Liver (tissue), 9 donors: Measurements from ENCODE around the gene PLXNA2. TPM values are rescaled to one million over a fixed set of nuclear protein-coding genes. Genes with fewer than 3 reads are reported as not detected.

Experiments used
- DNase-seq: peaks from one replicate; pipeline ENCODE4 v3.0.0-alpha.2; 2017; ENCODE audit warnings: low spot score
- H3K27ac ChIP-seq, 2 donors: one replicate each; pipeline ENCODE4 v1.7.0; 2013; ENCODE audit warnings: inconsistent platforms in 2 of 2, low read length in 2 of 2, control low read depth in 1 of 2, low read depth in 1 of 2, mild to moderate bottlenecking in 1 of 2
- H3K27me3 ChIP-seq, 4 donors: one replicate each; pipeline versions ENCODE4 v1.6.1 to v1.7.0; 2013; ENCODE audit warnings: low read length in 3 of 4, inconsistent platforms in 1 of 4, mild to moderate bottlenecking in 1 of 4, moderate library complexity in 1 of 4; ENCODE audit not compliant: control insufficient read depth in 4 of 4, insufficient read depth in 4 of 4
- H3K36me3 ChIP-seq, 4 donors: one replicate each; pipeline versions ENCODE4 v1.6.1 to v1.7.0; 2013; ENCODE audit warnings: low read length in 3 of 4, mild to moderate bottlenecking in 3 of 4, low read depth in 1 of 4, moderate library complexity in 1 of 4; ENCODE audit not compliant: control insufficient read depth in 4 of 4, insufficient read depth in 3 of 4
- H3K4me1 ChIP-seq, 4 donors: one replicate each; pipeline versions ENCODE4 v1.6.1 to v1.7.0; 2013; ENCODE audit warnings: low read length in 3 of 4, mild to moderate bottlenecking in 3 of 4, moderate library complexity in 1 of 4; ENCODE audit not compliant: control insufficient read depth in 4 of 4, insufficient read depth in 4 of 4
- H3K4me3 ChIP-seq, 3 donors: one replicate each; pipeline versions ENCODE4 v1.6.1 to v1.7.0; 2013; ENCODE audit warnings: low read length in 3 of 3, control low read depth in 1 of 3, low read depth in 1 of 3, mild to moderate bottlenecking in 1 of 3
- H3K9ac ChIP-seq, 2 donors: one replicate each; pipeline ENCODE4 v1.7.0; 2013; ENCODE audit warnings: low read length in 2 of 2, mild to moderate bottlenecking in 2 of 2, moderate library complexity in 2 of 2, control low read depth in 1 of 2, low read depth in 1 of 2
- H3K9me3 ChIP-seq, 4 donors: one replicate each; pipeline versions ENCODE4 v1.6.1 to v1.7.0; 2013; ENCODE audit warnings: low read length in 3 of 4; ENCODE audit not compliant: control insufficient read depth in 4 of 4
- CTCF ChIP-seq: fragments of 150-350 bp; IDR thresholded peaks from 2 replicates; pipeline ENCODE4 v1.5.1; 2017; ENCODE audit warnings: improper control_type of control experiment, low read depth, low read length; ENCODE audit not compliant: missing input control
- EGR1 ChIP-seq, 2 donors: IDR thresholded peaks; 2 replicates each; pipeline ENCODE4 v1.6.1; 2016 to 2018; ENCODE audit warnings: antibody characterized with exemption in 2 of 2, low read depth in 2 of 2
- FOXA1 ChIP-seq: IDR thresholded peaks from 2 replicates; pipeline ENCODE4 v1.6.1; 2016; ENCODE audit warnings: antibody characterized with exemption
- FOXA2 ChIP-seq: IDR thresholded peaks from 2 replicates; pipeline ENCODE4 v1.6.1; 2016; ENCODE audit warnings: antibody characterized with exemption
- HNF4A ChIP-seq, 2 donors: conservative IDR thresholded peaks; 2 replicates each; pipeline ENCODE4 v1.6.1; 2016; ENCODE audit warnings: antibody characterized with exemption in 2 of 2, mild to moderate bottlenecking in 2 of 2
- HNF4G ChIP-seq: IDR thresholded peaks from 2 replicates; pipeline ENCODE4 v1.6.1; 2016; ENCODE audit warnings: antibody characterized with exemption
- JUND ChIP-seq, 2 donors: IDR thresholded peaks; 2 replicates each; pipeline ENCODE4 v1.6.1; 2016; ENCODE audit warnings: antibody characterized with exemption in 2 of 2
- NR2F2 ChIP-seq: IDR thresholded peaks from 2 replicates; pipeline ENCODE4 v1.6.1; 2016; ENCODE audit warnings: antibody characterized with exemption
- RAD21 ChIP-seq, 2 donors: IDR thresholded peaks; 2 replicates each; pipeline ENCODE4 v1.6.1; 2016; ENCODE audit warnings: antibody characterized with exemption in 2 of 2, mild to moderate bottlenecking in 2 of 2
- RXRA ChIP-seq, 2 donors: IDR thresholded peaks; 2 replicates each; pipeline ENCODE4 v1.6.1; 2017 to 2018; ENCODE audit warnings: antibody characterized with exemption in 2 of 2, mild to moderate bottlenecking in 1 of 2
- SP1 ChIP-seq: IDR thresholded peaks from 2 replicates; pipeline ENCODE4 v1.6.1; 2018; ENCODE audit warnings: antibody characterized with exemption, mild to moderate bottlenecking
- YY1 ChIP-seq: IDR thresholded peaks from 2 replicates; pipeline ENCODE4 v1.6.1; 2016; ENCODE audit warnings: antibody characterized with exemption, mild to moderate bottlenecking
- WGBS: extraction: QIAGEN DNeasy Blood & Tissue Kit; methylation state at CpG from one replicate; pipeline ENCODE4 v1.1.7; 2013; 5-methylcytosine and 5-hydroxymethylcytosine counted together
- polyA plus RNA-seq, 2 donors: library from polyadenylated mRNA; stranded (reverse) in 1 of 2; unstranded in 1 of 2; fragments of 200-250 nt in 1 of 2; fragments of >200 nt in 1 of 2; fragmentation: Nextera tagmentation in 1 of 2; extraction: Ambion mirVana in 1 of 2; gene quantifications; one replicate each; pipeline versions ENCODE4 v1.2.1 to v1.2.3, GENCODE V29; 2013 to 2015
- total RNA-seq, 2 donors: library from RNA; depleted of rRNA; stranded (reverse); fragments of >200 nt; gene quantifications; one replicate each; pipeline ENCODE4 v1.2.3, GENCODE V29; 2014
- TF ChIP-seq, protein P1 (sequence below): IDR thresholded peaks from 2 replicates; pipeline ENCODE4 v1.6.1; 2016; ENCODE audit warnings: antibody characterized with exemption, mild to moderate bottlenecking
- donor health status: healthy.
- donor health status: healthy.
- donor health status: healthy.
- donor health status: healthy.
- donor health status: healthy.

Gene PLXNA2
- total and polyA plus RNA-seq, 4 donors = 1.8 to 9.2 (median 2.8) TPM

DNA sequence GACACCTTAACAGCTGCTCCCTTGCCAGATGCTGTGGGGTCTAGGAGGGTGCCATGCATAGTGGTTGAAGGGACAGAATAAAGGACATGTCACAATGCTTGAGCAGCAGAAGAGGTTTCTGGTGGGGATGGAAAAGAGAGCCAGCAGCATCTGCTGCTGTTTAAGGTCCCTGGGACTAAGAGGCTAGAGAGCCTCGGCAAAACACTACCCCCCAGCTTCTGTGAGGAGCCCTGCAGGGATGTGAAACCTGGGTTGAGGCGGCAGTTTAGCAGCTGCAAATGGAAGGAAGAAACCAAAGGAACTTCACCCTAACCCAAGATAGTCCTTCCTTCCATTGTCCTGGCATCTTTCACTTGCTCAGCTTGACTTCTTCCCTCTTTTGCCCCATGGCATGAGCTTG lies 39.4 kb downstream of the PLXNA2 start:
- H3K27ac ChIP-seq = no peak overlapping the region
- peaks cover 4 to 32% (median 23%) of the 10 kb centered on the region in 4 donors for H3K4me1 ChIP-seq

GRCh38 chr1:208203848-208204609 lies 40.2 kb downstream of the PLXNA2 start:
- H3K27ac ChIP-seq = no peak overlapping the region
- no peak overlapping the region for H3K9ac ChIP-seq
- H3K4me3 ChIP-seq = no peak overlapping the region
- TF ChIP-seq, protein P1, sequence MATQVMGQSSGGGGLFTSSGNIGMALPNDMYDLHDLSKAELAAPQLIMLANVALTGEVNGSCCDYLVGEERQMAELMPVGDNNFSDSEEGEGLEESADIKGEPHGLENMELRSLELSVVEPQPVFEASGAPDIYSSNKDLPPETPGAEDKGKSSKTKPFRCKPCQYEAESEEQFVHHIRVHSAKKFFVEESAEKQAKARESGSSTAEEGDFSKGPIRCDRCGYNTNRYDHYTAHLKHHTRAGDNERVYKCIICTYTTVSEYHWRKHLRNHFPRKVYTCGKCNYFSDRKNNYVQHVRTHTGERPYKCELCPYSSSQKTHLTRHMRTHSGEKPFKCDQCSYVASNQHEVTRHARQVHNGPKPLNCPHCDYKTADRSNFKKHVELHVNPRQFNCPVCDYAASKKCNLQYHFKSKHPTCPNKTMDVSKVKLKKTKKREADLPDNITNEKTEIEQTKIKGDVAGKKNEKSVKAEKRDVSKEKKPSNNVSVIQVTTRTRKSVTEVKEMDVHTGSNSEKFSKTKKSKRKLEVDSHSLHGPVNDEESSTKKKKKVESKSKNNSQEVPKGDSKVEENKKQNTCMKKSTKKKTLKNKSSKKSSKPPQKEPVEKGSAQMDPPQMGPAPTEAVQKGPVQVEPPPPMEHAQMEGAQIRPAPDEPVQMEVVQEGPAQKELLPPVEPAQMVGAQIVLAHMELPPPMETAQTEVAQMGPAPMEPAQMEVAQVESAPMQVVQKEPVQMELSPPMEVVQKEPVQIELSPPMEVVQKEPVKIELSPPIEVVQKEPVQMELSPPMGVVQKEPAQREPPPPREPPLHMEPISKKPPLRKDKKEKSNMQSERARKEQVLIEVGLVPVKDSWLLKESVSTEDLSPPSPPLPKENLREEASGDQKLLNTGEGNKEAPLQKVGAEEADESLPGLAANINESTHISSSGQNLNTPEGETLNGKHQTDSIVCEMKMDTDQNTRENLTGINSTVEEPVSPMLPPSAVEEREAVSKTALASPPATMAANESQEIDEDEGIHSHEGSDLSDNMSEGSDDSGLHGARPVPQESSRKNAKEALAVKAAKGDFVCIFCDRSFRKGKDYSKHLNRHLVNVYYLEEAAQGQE = no peak
- TF ChIP-seq RXRA (IDR thresholded peaks at IDR 0.05) (no peak), JUND (IDR thresholded peaks at IDR 0.05) (peak in 1 of 2 donors; percentile 26), NR2F2 (peak; percentile 8), CTCF (no peak), SP1 (peak; percentile 2), HNF4A (conservative IDR thresholded peaks at IDR 0.05) (no peak)
- H3K27me3 ChIP-seq = no peaks in the 10 kb centered on the region
- H3K36me3 ChIP-seq = peaks cover 0 to 3% (median 0%) of the 10 kb centered on the region in 4 donors
- whole genome bisulfite sequencing = 77% methylated on average over 7 of the region's 7 CpGs
- H3K9me3 ChIP-seq = no peaks in the 10 kb centered on the region
- DNase-seq = no peak
- H3K4me1 ChIP-seq = peaks cover 4 to 32% (median 23%) of the 10 kb centered on the region in 4 donors

More for the DNA sequence above, 39.4 kb downstream of the PLXNA2 start:
- peaks cover 0 to 3% (median 0%) of the 10 kb centered on the region in 4 donors for H3K36me3 ChIP-seq
- WGBS = 77% methylated on average over 2 of the region's 2 CpGs
- DNase-seq = no peak
- no peaks in the 10 kb centered on the region for H3K9me3 ChIP-seq
- TF ChIP-seq HNF4G = no peak
- no peak for TF ChIP-seq FOXA2
- TF ChIP-seq RAD21 (IDR thresholded peaks at IDR 0.05) = no peak
- TF ChIP-seq HNF4A (conservative IDR thresholded peaks at IDR 0.05) = no peak
- no peak for TF ChIP-seq FOXA1
- TF ChIP-seq EGR1 (IDR thresholded peaks at IDR 0.05; ENCODE audit: low read depth in 2 of 2) = no peak
- no peak for TF ChIP-seq RXRA (IDR thresholded peaks at IDR 0.05)
- no peak for TF ChIP-seq YY1
- TF ChIP-seq NR2F2 = no peak
- H3K27me3 ChIP-seq = no peaks in the 10 kb centered on the region
- no peak overlapping the region for H3K9ac ChIP-seq
- no peak overlapping the region for H3K4me3 ChIP-seq
